Thoracic aorta (tissue), 2 donors: ENCODE measurements around the gene MRTFB. TPM values are rescaled to one million over a fixed set of nuclear protein-coding genes. Genes with fewer than 3 reads are reported as not detected.

Source experiments
- ATAC-seq: fragments of 150-250 bp; one replicate; pipeline ENCODE4 v1.8.0; 2017; ENCODE audit warnings: low read depth; ENCODE audit not compliant: insufficient number of reproducible peaks, low FRiP score
- DNase-seq: peaks from one replicate; pipeline ENCODE4 v3.0.0-alpha.2; 2020; ENCODE audit warnings: low spot score
- H3K27ac ChIP-seq, 2 donors: fragments of 200-600 bp; sonication (generic); 1 replicate in 1 of 2; 2 replicates in 1 of 2; pipeline ENCODE4 v1.5.1; 2016; ENCODE audit warnings: mild to moderate bottlenecking in 2 of 2, moderate library complexity in 2 of 2
- H3K27me3 ChIP-seq: fragments of 200-600 bp; sonication (generic); replicated peaks from 2 replicates; pipeline ENCODE4 v1.6.0; 2016; ENCODE audit warnings: mild to moderate bottlenecking; ENCODE audit not compliant: insufficient read depth
- H3K36me3 ChIP-seq: fragments of 200-600 bp; sonication (generic); one replicate; pipeline ENCODE4 v1.5.1; 2016
- H3K4me1 ChIP-seq, 2 donors: fragments of 200-600 bp; sonication (generic); 1 replicate in 1 of 2; 2 replicates in 1 of 2; pipeline versions ENCODE4 v1.5.1 to v1.6.0; 2016; ENCODE audit warnings: low read depth in 2 of 2, mild to moderate bottlenecking in 1 of 2; ENCODE audit not compliant: control insufficient read depth in 1 of 2
- H3K4me3 ChIP-seq: fragments of 200-600 bp; sonication (generic); 2 replicates; pipeline ENCODE4 v1.5.1; 2016; ENCODE audit warnings: mild to moderate bottlenecking
- H3K9me3 ChIP-seq: fragments of 200-600 bp; sonication (generic); 2 replicates; pipeline ENCODE4 v1.5.1; 2016
- total RNA-seq, 2 donors: library from RNA; depleted of rRNA; stranded (reverse); fragments of >200 nt; gene quantifications; one replicate each; pipeline versions ENCODE4 v1.1.0 to v1.2.3, GENCODE V29; 2016
- TF ChIP-seq, protein P1 (sequence below): fragments of 200-600 bp; sonication (generic); IDR thresholded peaks from one replicate; pipeline ENCODE4 v1.5.1; 2019; ENCODE audit warnings: antibody characterized with exemption

Gene MRTFB
- total RNA-seq, 2 donors from 2014 or later: 38.0 to 73.8 TPM

- TF ChIP-seq, protein P1, sequence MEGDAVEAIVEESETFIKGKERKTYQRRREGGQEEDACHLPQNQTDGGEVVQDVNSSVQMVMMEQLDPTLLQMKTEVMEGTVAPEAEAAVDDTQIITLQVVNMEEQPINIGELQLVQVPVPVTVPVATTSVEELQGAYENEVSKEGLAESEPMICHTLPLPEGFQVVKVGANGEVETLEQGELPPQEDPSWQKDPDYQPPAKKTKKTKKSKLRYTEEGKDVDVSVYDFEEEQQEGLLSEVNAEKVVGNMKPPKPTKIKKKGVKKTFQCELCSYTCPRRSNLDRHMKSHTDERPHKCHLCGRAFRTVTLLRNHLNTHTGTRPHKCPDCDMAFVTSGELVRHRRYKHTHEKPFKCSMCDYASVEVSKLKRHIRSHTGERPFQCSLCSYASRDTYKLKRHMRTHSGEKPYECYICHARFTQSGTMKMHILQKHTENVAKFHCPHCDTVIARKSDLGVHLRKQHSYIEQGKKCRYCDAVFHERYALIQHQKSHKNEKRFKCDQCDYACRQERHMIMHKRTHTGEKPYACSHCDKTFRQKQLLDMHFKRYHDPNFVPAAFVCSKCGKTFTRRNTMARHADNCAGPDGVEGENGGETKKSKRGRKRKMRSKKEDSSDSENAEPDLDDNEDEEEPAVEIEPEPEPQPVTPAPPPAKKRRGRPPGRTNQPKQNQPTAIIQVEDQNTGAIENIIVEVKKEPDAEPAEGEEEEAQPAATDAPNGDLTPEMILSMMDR: no peak
- H3K4me3 ChIP-seq: no peak overlapping the region
- no peaks in the 10 kb centered on the region for H3K36me3 ChIP-seq
- no peak for ATAC-seq
- DNase-seq: no peak
- no peaks in the 10 kb centered on the region for H3K27me3 ChIP-seq
- H3K4me1 ChIP-seq: peaks cover 16 to 73% of the 10 kb centered on the region in 2 donors
- H3K9me3 ChIP-seq: no peaks in the 10 kb centered on the region
- peak overlapping the region in 1 of 2 donors; percentile 3 for H3K27ac ChIP-seq
Observed at GRCh38 chr16:14309001-14309886, 238.1 kb downstream of the MRTFB start.

- DNase-seq: no peak
- Histone ChIP-seq H3K9me3 (no peaks in the 10 kb centered on the region), H3K36me3 (no peaks in the 10 kb centered on the region), H3K4me3 (peak overlapping the region; percentile 48), H3K4me1 (peaks cover 16 to 74% of the 10 kb centered on the region in 2 donors), H3K27me3 (no peaks in the 10 kb centered on the region), H3K27ac (no peak overlapping the region)
- ATAC-seq: no peak
- TF ChIP-seq, protein P1: no peak
Observed at GRCh38 chr16:14309906-14310305, 238.8 kb downstream of the MRTFB start.

GRCh38 chr16:14310519-14310991 is 239.4 kb downstream of the MRTFB start:
- H3K4me1 ChIP-seq: peaks cover 16 to 68% of the 10 kb centered on the region in 2 donors
- no peak for DNase-seq
- H3K36me3 ChIP-seq: no peaks in the 10 kb centered on the region
- H3K27ac ChIP-seq: no peak overlapping the region
- ATAC-seq: no peak
- H3K9me3 ChIP-seq: no peaks in the 10 kb centered on the region
- TF ChIP-seq, protein P1: no peak
- H3K4me3 ChIP-seq: peak overlapping the region; percentile 48
- H3K27me3 ChIP-seq: no peaks in the 10 kb centered on the region

GRCh38 chr16:14314116-14314515 is 243.0 kb downstream of the MRTFB start:
- DNase-seq: no peak
- Histone ChIP-seq H3K4me1 (peaks cover 6 to 32% of the 10 kb centered on the region in 2 donors), H3K36me3 (no peaks in the 10 kb centered on the region), H3K4me3 (no peak overlapping the region), H3K27ac (no peak overlapping the region), H3K9me3 (no peaks in the 10 kb centered on the region), H3K27me3 (no peaks in the 10 kb centered on the region)
- ATAC-seq: no peak
- TF ChIP-seq, protein P1: no peak

- DNase-seq (no peak), ATAC-seq (no peak)
- peaks cover 0 to 19% of the 10 kb centered on the region in 2 donors for H3K4me1 ChIP-seq
- TF ChIP-seq, protein P1: no peak
- H3K27ac ChIP-seq: no peak overlapping the region
- no peaks in the 10 kb centered on the region for H3K36me3 ChIP-seq
- no peaks in the 10 kb centered on the region for H3K9me3 ChIP-seq
- H3K4me3 ChIP-seq: no peak overlapping the region
- H3K27me3 ChIP-seq: no peaks in the 10 kb centered on the region
Observed at GRCh38 chr16:14315683-14316320, 244.7 kb downstream of the MRTFB start.
